SK-N-SH treated with all-trans-retinoic acid at 6 μM for 48 hours (cell line): ENCODE data around the gene MED13.

Experiments used
- ATAC-seq: fragments of 200-7000 bp; cut with Tn5 transposase; 3 replicates; pipeline ENCODE4 v1.9.1; 2020; ENCODE audit warnings: mild to moderate bottlenecking, moderate library complexity
- ARNTL ChIP-seq: fragments of 450-650 bp; formaldehyde crosslinking; IDR thresholded peaks from 2 replicates; pipeline ENCODE4 v1.5.0; 2020; ENCODE audit warnings: low read depth, mild to moderate bottlenecking, moderate library complexity, borderline replicate concordance
- BACH2 ChIP-seq: fragments of 250-450 bp; sonication (Bioruptor Pico); IDR thresholded peaks from 2 replicates; pipeline ENCODE4 v1.9.0; 2021; ENCODE audit warnings: mild to moderate bottlenecking, borderline replicate concordance
- CSRNP3 ChIP-seq: fragments of 250-450 bp; sonication (Bioruptor Pico); IDR thresholded peaks from 2 replicates; pipeline ENCODE4 v1.5.1; 2021; ENCODE audit warnings: mild to moderate bottlenecking, moderate library complexity
- ESRRG ChIP-seq: fragments of 250-450 bp; sonication (Bioruptor Pico); IDR thresholded peaks from 2 replicates; pipeline ENCODE4 v1.6.1; 2021; ENCODE audit warnings: mild to moderate bottlenecking
- GLIS3 ChIP-seq: fragments of 250-450 bp; sonication (Bioruptor Pico); IDR thresholded peaks from 2 replicates; pipeline ENCODE4 v1.5.0; 2020; ENCODE audit warnings: mild to moderate bottlenecking, moderate library complexity
- ISL1 ChIP-seq: fragments of 250-450 bp; sonication (Bioruptor Pico); IDR thresholded peaks from 2 replicates; pipeline ENCODE4 v2.1.2; 2022; ENCODE audit warnings: mild to moderate bottlenecking, moderate library complexity
- OSR1 ChIP-seq: fragments of 250-450 bp; sonication (Bioruptor Pico); IDR thresholded peaks from 2 replicates; pipeline ENCODE4 v1.8.0; 2022; ENCODE audit warnings: moderate library complexity, mild to moderate bottlenecking, inconsistent platforms
- PATZ1 ChIP-seq: fragments of 250-450 bp; sonication (Bioruptor Pico); IDR thresholded peaks from 2 replicates; pipeline ENCODE4 v1.8.0; 2020; ENCODE audit warnings: mild to moderate bottlenecking, moderate library complexity, borderline replicate concordance
- PPARA ChIP-seq: fragments of 250-450 bp; sonication (Bioruptor Pico); IDR thresholded peaks from 2 replicates; pipeline ENCODE4 v1.5.0; 2020; ENCODE audit warnings: mild to moderate bottlenecking, borderline replicate concordance
- RARB ChIP-seq: fragments of 250-450 bp; sonication (Bioruptor Pico); IDR thresholded peaks from 2 replicates; pipeline ENCODE4 v1.8.0; 2021; ENCODE audit warnings: mild to moderate bottlenecking, moderate library complexity
- SNAI2 ChIP-seq: fragments of 250-450 bp; sonication (Bioruptor Pico); IDR thresholded peaks from 2 replicates; pipeline ENCODE4 v1.5.0; 2020; ENCODE audit warnings: mild to moderate bottlenecking, moderate library complexity
- TCF4 ChIP-seq: fragments of 250-450 bp; sonication (Bioruptor Pico); IDR thresholded peaks from 2 replicates; pipeline ENCODE4 v1.8.0; 2021; ENCODE audit warnings: mild to moderate bottlenecking, moderate library complexity, borderline replicate concordance
- ZFP3 ChIP-seq: fragments of 250-450 bp; sonication (Bioruptor Pico); IDR thresholded peaks from 2 replicates; pipeline ENCODE4 v1.5.0; 2020; ENCODE audit warnings: mild to moderate bottlenecking, moderate library complexity
- ZNF565 ChIP-seq: fragments of 450-650 bp; formaldehyde crosslinking; conservative IDR thresholded peaks from 2 replicates; pipeline ENCODE4 v1.5.0; 2020; ENCODE audit warnings: low read depth, mild to moderate bottlenecking, moderate library complexity
- ZNF8 ChIP-seq: fragments of 450-650 bp; formaldehyde crosslinking; IDR thresholded peaks from 2 replicates; pipeline ENCODE4 v1.5.0; 2020; ENCODE audit warnings: mild to moderate bottlenecking, moderate library complexity
- TF ChIP-seq, protein P1 (sequence below): fragments of 250-450 bp; sonication (Bioruptor Pico); IDR thresholded peaks from 2 replicates; pipeline ENCODE4 v1.5.0; 2020; ENCODE audit warnings: mild to moderate bottlenecking, moderate library complexity
- TF ChIP-seq, protein P2 (sequence below): fragments of 250-450 bp; sonication (Bioruptor Pico); IDR thresholded peaks from 2 replicates; pipeline ENCODE4 v1.5.1; 2020; ENCODE audit warnings: low read depth, mild to moderate bottlenecking, moderate library complexity

The MED13 gene

DNA sequence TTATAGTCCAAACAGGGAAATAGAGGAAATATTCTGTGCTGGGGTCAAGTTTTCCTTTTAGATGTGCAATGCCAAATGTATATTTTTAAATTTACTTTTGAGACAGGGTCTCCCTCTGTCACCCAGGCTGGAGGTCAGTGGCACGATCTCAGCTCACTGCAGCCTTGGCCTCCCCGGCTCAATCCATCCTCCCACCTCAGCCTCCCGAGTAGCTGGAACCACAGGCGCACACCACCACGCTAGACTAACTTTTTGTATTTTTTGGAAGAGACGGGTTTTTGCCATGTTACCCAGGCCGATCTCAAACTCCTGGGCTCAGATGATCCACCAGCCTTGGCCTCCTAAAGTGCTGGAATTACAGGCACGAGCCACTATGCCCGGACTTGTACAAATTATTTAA is 25.8 kb upstream of the MED13 start:
- no peak for TF ChIP-seq ZNF565 (CRISPR knock-in tag)
- no peak for ATAC-seq

DNA sequence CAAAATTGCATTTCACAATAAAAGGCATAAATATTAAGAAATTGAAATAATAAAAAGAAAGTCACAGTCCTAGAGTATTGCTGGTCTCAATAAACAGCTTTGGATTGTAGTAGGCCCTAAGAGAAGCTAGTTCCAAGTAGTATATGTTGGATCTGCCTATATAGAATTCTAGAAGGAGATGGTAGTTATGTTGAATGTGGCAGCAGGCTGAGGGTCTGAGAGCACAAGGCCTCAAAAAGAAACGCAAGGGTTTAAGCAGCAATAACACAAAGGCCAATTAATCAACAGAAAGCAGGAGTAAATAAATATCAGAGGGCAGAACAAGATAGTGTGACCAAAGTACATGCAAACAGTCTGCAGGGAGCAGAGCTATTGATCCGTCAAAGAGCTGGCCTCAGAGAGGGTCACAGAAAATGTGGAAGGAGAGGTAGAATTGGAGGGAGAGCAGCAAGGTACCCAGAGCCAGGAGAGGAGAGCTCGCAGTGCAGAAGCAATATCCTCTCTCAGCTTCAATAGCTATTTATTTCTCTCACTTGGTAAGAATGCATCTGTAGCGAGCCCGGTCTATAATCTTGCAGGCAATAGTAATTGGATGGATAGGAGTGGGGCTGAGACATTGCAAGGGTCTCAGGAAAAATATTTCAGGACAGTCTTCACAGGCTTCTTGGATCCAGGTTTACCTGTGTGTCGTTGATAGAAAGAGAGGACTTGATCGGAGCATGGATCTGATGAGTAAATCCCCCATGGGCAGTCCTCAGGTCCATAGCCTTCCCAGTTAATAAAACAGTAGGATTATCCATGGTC is 25.1 kb upstream of the MED13 start:
- ATAC-seq = no peak
- TF ChIP-seq ESRRG (no peak), TCF4 (no peak), BACH2 (CRISPR knock-in tag) (no peak), ISL1 (CRISPR knock-in tag) (no peak), ZNF8 (no peak), ARNTL (CRISPR knock-in tag) (no peak), OSR1 (CRISPR knock-in tag) (no peak)

DNA sequence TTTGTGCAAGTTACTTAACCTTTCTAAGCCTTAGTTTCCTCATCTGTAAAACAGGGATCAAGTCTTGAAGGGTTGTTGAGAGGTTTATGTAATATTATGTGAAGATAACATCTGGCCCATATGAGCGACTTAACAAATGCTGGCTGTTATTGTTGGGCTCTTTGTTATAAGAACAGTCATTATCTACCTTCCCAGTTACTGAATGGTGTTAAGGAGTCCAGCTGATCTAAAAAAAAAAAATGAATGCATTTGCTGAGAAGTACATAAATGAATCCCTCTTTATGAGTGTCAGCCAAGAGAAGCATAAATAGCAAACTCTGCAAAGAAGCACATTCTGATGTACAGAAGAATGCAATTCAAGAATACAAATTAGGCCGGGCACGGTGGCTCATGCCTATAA is 24.3 kb upstream of the MED13 start:
- TF ChIP-seq OSR1 (CRISPR knock-in tag) = no peak
- no peak for TF ChIP-seq GLIS3
- TF ChIP-seq PPARA (CRISPR knock-in tag) = no peak
- no peak for TF ChIP-seq ESRRG
- TF ChIP-seq, protein P1, sequence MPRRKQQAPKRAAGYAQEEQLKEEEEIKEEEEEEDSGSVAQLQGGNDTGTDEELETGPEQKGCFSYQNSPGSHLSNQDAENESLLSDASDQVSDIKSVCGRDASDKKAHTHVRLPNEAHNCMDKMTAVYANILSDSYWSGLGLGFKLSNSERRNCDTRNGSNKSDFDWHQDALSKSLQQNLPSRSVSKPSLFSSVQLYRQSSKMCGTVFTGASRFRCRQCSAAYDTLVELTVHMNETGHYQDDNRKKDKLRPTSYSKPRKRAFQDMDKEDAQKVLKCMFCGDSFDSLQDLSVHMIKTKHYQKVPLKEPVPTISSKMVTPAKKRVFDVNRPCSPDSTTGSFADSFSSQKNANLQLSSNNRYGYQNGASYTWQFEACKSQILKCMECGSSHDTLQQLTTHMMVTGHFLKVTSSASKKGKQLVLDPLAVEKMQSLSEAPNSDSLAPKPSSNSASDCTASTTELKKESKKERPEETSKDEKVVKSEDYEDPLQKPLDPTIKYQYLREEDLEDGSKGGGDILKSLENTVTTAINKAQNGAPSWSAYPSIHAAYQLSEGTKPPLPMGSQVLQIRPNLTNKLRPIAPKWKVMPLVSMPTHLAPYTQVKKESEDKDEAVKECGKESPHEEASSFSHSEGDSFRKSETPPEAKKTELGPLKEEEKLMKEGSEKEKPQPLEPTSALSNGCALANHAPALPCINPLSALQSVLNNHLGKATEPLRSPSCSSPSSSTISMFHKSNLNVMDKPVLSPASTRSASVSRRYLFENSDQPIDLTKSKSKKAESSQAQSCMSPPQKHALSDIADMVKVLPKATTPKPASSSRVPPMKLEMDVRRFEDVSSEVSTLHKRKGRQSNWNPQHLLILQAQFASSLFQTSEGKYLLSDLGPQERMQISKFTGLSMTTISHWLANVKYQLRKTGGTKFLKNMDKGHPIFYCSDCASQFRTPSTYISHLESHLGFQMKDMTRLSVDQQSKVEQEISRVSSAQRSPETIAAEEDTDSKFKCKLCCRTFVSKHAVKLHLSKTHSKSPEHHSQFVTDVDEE (CRISPR knock-in tag) = no peak
- TF ChIP-seq RARB = no peak
- TF ChIP-seq BACH2 (CRISPR knock-in tag) = no peak
- no peak for TF ChIP-seq ARNTL (CRISPR knock-in tag)
- no peak for TF ChIP-seq ZNF8
- TF ChIP-seq ISL1 (CRISPR knock-in tag) = no peak
- no peak for TF ChIP-seq PATZ1 (CRISPR knock-in tag)
- TF ChIP-seq, protein P2, sequence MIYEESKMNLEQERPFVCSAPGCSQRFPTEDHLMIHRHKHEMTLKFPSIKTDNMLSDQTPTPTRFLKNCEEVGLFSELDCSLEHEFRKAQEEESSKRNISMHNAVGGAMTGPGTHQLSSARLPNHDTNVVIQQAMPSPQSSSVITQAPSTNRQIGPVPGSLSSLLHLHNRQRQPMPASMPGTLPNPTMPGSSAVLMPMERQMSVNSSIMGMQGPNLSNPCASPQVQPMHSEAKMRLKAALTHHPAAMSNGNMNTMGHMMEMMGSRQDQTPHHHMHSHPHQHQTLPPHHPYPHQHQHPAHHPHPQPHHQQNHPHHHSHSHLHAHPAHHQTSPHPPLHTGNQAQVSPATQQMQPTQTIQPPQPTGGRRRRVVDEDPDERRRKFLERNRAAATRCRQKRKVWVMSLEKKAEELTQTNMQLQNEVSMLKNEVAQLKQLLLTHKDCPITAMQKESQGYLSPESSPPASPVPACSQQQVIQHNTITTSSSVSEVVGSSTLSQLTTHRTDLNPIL = no peak
- TF ChIP-seq ZNF565 (CRISPR knock-in tag) = no peak
- no peak for ATAC-seq

GRCh38 chr17:62086737-62087136 is 21.7 kb upstream of the MED13 start:
- TF ChIP-seq CSRNP3 (no peak), RARB (no peak), ZFP3 (CRISPR knock-in tag) (no peak), SNAI2 (CRISPR knock-in tag) (no peak), TCF4 (no peak), ESRRG (no peak), PPARA (CRISPR knock-in tag) (no peak)
- TF ChIP-seq, protein P1 (CRISPR knock-in tag) = no peak
- TF ChIP-seq, protein P2 = no peak
- ATAC-seq = no peak
